Fibroblast of villous mesenchyme (primary cell): ENCODE results near the gene SEMA6A. TPM values are rescaled to one million over a fixed set of nuclear protein-coding genes. Genes with fewer than 3 reads are reported as not detected.

ENCODE experiments used
- DNase-seq: peaks from one replicate; pipeline ENCODE4 v3.0.0-alpha.2; 2010; ENCODE audit warnings: low read depth
- H3K4me3 ChIP-seq: 2 replicates; pipeline ENCODE4 v1.5.1; 2011; ENCODE audit warnings: low read depth, mild to moderate bottlenecking, low read length
- total RNA-seq: library from RNA; depleted of rRNA; stranded (reverse); fragments of >200 nt; gene quantifications from 2 replicates; pipeline ENCODE4 v1.2.3, GENCODE V29; 2012
- TF ChIP-seq, protein P1 (sequence below): IDR thresholded peaks from 2 replicates; pipeline ENCODE4 v1.5.1; 2012; ENCODE audit warnings: low read depth, mild to moderate bottlenecking, low read length; ENCODE audit not compliant: insufficient read depth

The SEMA6A gene
- total RNA-seq, 1 donor: 2.2 TPM

DNA sequence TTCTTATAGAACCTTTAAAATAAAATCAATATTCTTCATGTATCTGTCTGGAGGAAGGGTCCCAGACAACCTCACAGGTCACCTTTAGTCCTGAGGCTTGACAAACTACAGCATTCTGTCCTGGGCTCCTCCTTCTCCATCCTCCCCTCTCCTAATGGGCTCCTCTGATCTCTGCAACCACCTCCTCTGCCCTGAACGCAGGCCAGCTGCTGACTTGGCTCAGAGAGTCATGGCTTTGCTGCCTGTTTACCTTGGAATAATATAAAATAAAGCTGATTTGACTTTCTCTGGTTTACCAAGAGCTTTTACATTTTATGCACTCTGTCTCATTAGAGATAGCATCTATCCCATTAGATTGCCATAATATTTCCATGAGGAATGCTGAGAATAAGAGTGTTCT lies 159.4 kb downstream of the SEMA6A start:
- no peak overlapping the region for H3K4me3 ChIP-seq
- no peak for DNase-seq
- TF ChIP-seq, protein P1, sequence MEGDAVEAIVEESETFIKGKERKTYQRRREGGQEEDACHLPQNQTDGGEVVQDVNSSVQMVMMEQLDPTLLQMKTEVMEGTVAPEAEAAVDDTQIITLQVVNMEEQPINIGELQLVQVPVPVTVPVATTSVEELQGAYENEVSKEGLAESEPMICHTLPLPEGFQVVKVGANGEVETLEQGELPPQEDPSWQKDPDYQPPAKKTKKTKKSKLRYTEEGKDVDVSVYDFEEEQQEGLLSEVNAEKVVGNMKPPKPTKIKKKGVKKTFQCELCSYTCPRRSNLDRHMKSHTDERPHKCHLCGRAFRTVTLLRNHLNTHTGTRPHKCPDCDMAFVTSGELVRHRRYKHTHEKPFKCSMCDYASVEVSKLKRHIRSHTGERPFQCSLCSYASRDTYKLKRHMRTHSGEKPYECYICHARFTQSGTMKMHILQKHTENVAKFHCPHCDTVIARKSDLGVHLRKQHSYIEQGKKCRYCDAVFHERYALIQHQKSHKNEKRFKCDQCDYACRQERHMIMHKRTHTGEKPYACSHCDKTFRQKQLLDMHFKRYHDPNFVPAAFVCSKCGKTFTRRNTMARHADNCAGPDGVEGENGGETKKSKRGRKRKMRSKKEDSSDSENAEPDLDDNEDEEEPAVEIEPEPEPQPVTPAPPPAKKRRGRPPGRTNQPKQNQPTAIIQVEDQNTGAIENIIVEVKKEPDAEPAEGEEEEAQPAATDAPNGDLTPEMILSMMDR: no peak

DNA sequence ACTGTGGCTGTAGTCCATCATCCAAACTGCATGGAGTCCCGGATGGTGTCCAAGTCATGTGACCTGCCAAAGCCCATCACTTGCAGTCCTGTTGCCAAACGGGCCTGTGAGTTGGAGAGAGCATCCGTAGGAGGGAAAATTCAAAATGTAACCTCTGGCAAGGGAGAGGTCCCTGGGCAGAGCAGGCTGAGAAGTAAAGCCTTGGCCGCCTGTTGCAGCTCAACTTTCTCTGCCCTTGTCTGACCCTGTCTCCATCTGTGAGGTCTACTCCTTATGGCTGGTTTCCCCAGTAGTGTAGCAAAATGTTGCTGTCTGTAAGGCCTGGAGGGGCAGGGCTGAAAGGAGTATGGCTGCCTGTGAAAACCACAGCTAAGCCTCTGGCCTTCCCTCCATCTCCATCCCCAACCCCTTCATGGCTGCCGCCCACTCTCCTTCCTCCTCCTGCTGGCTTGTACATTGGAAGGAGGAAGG lies 163.5 kb downstream of the SEMA6A start:
- H3K4me3 ChIP-seq: no peak overlapping the region
- no peak for DNase-seq
- TF ChIP-seq, protein P1: no peak

DNA sequence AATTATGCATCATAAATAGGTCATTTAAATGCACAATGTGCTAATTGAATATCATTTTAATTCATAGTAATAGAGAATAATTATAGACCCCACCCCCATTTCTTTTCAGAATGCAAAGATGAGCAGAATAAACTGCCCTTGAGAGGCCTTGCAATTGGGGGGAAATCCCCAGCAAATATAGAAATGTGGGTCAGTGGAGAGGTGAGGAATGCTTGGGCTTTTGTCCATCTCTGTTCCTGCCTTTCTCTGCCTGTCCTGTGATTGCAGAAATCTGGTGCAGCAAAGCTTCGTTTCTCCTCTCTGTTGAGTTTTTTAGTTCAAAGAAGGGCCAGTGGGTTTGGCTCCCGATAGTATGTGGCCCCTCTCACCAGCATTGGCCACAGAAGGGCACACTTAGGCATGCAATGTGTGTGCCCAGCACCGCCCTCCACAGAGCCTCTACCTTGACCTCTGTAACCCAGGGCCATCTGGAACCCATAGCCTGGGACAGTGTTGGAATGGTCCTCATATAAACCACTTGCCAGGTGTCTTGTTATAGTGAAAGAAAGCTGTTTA lies 164.2 kb downstream of the SEMA6A start:
- no peak for DNase-seq
- TF ChIP-seq, protein P1: no peak
- H3K4me3 ChIP-seq: no peak overlapping the region

DNA sequence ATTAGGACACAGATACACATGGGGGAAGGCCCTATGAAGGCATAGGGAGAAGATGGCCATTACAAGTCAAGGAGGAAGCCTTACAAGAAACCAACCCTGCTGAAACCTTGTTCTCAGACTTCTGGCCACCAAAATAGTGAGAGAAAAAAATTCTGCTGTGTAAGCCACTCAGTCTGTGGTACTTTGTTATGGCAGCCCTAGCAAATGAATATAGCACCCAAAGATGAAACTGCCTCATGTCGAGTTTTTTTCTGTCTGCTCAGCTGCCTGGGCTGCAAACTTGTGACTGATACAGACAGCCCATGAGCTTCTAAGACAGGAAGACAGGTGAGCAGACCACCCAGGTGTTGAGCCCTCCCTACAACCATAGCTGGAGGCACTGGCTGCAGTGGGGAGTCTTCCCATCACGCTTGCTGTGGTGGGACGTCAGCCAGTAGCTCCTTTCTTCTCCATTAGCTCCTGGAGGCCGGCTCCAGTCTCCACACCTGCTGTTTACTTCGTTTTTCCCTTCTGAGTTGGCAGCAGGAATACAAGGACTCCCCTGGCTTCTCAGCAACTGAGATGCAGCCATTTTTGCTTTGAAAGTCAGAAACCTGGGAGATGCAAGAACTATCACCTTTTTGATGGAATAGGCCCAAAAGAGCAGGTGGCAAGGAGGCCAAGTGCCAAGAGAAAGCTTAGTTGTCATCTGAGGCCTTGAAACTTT lies 164.9 kb downstream of the SEMA6A start:
- H3K4me3 ChIP-seq: no peak overlapping the region
- DNase-seq: no peak
- TF ChIP-seq, protein P1: no peak

DNA sequence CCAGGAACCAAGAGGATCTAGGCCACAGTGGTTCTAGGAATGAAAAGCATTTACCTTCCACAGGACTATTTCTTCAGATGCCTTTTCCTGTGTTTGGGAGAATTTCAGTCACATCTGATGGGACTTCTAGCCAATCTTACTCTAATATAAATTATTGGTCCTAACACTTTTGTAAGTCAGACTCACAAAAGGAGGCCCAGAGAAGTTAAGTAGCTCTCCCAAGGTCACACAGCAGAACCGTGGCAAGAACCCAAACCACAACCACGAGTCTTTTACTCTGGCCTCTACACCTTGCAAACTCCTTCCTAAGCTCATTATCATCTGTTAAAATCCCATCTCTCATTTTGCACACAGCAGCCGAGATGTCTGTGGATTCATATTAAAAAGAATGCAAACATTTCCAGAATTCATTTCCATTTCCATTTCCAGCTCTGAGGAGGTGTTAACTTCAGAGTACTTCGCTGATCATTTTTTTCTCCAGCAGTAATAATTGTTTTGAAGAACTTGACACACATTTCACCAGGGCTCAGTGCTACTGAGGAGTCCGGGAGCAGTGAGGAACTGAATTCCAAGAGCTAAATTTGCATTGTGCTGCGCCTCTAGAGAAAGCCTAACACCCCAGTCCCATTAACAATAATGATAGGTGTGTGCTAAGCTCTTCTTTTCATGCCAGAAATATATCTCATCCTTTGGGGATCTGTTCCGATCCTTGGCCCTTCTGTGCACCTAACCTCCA lies 168.1 kb downstream of the SEMA6A start:
- DNase-seq: no peak
- TF ChIP-seq, protein P1: no peak
- no peak overlapping the region for H3K4me3 ChIP-seq

DNA sequence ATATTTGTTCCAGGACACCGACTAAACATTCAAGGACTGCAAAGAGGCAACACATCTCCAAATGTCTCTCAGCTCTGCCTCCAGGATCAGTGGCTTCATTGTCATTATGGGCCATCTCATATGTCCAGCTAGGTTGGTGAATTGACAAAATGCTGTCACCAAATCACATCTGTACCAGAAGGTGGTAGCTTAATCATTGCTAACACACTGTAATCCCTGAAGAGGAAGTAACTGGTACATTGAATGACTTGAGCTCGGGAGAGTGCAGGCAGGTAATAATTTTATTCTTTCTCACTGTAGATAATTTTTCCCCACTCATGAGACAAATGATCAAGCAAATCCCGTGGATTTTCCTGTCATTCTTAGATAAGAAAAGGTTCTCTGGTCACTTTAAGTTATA lies 169.8 kb downstream of the SEMA6A start:
- H3K4me3 ChIP-seq: no peak overlapping the region
- no peak for DNase-seq
- TF ChIP-seq, protein P1: no peak
